Natural killer cell (primary cell): ENCODE measurements around the gene STK40. TPM values are rescaled to one million over a fixed set of nuclear protein-coding genes. Genes with fewer than 3 reads are reported as not detected.
A peak's percentile ranks its signal among the peaks of the same experiment; 100 is the strongest.

Experiments
- ATAC-seq, 3 donors: fragments of 150-1000 bp in 2 of 3; fragments of 200-7000 bp in 1 of 3; cut with Tn5 transposase; 1 replicate in 1 of 3; 2 replicates in 2 of 3; pipeline ENCODE4 v1.10.0; 2021; ENCODE audit warnings: mild to moderate bottlenecking in 2 of 3, moderate library complexity in 2 of 3
- DNase-seq, 2 donors: peaks; one replicate each; pipeline versions ENCODE4 v3.0.0 to v3.0.0-alpha.2; 2013 to 2021; ENCODE audit warnings: mixed read lengths in 1 of 2
- H3K27ac ChIP-seq: one replicate; pipeline ENCODE4 v1.5.1; 2013; ENCODE audit warnings: mild to moderate bottlenecking, low read length
- H3K27me3 ChIP-seq: one replicate; pipeline ENCODE4 v1.6.1; 2013; ENCODE audit warnings: low read length; ENCODE audit not compliant: control insufficient read depth, insufficient read depth
- H3K36me3 ChIP-seq: one replicate; pipeline ENCODE4 v1.6.1; 2013; ENCODE audit warnings: low read length; ENCODE audit not compliant: control insufficient read depth, insufficient read depth
- H3K4me1 ChIP-seq: one replicate; pipeline ENCODE4 v1.6.1; 2013; ENCODE audit warnings: low read length; ENCODE audit not compliant: control insufficient read depth, insufficient read depth
- H3K4me3 ChIP-seq: one replicate; pipeline ENCODE4 v1.5.1; 2013; ENCODE audit warnings: low read length
- H3K9me3 ChIP-seq: one replicate; pipeline ENCODE4 v1.6.1; 2013; ENCODE audit warnings: low read length; ENCODE audit not compliant: control insufficient read depth, insufficient read depth
- H3K27ac Mint-ChIP-seq, 2 donors: one replicate each; pipeline ENCODE4 v1.8.0; 2022; ENCODE audit warnings: mild to moderate bottlenecking in 2 of 2, mixed read lengths in 2 of 2, moderate library complexity in 1 of 2
- H3K27me3 Mint-ChIP-seq, 2 donors: one replicate each; pipeline ENCODE4 v1.8.0; 2022; ENCODE audit warnings: low read depth in 2 of 2, mixed read lengths in 2 of 2
- H3K36me3 Mint-ChIP-seq: one replicate; pipeline ENCODE4 v1.8.0; 2022; ENCODE audit warnings: mixed read lengths
- H3K4me1 Mint-ChIP-seq, 2 donors: one replicate each; pipeline ENCODE4 v1.8.0; 2022; ENCODE audit warnings: mixed read lengths in 2 of 2
- H3K4me3 Mint-ChIP-seq: one replicate; pipeline ENCODE4 v1.8.0; 2022; ENCODE audit warnings: mild to moderate bottlenecking, moderate library complexity, mixed read lengths
- H3K9me3 Mint-ChIP-seq, 2 donors: one replicate each; pipeline ENCODE4 v1.8.0; 2022; ENCODE audit warnings: mixed read lengths in 2 of 2
- WGBS: methylation state at CpG from one replicate; pipeline ENCODE4 v1.1.7; 2013; ENCODE audit warnings: missing lambda C conversion rate; ENCODE audit not compliant: insufficient coverage; 5-methylcytosine and 5-hydroxymethylcytosine counted together
- intact Hi-C: fragments of 100-400 bp; cut with micrococcal nuclease; formaldehyde crosslinking; loops from one replicate; pipeline ENCODE4 v1.14.2; 2022
- total RNA-seq, 4 donors: library from RNA; stranded (reverse); fragments of 120-200 nt in 1 of 4; gene quantifications; one replicate each; pipeline versions ENCODE4 v1.2.3 to v1.2.4, GENCODE V29; 2013 to 2022
- TF ChIP-seq, protein P1 (sequence below): fragments of 200-600 bp; IDR thresholded peaks from one replicate; pipeline ENCODE4 v1.8.0; 2022; ENCODE audit warnings: antibody characterized with exemption

Gene STK40
- total RNA-seq, 3 donors from 2014 or later (not counting 1 experiment from before 2014, with no cell fraction given): 55.9 to 65.3 (median 59.8) TPM

GRCh38 chr1:36382669-36383068 lies 3.1 kb downstream of the STK40 start:
- no peaks in the 10 kb centered on the region for H3K36me3 ChIP-seq
- no peak overlapping the region for H3K4me3 Mint-ChIP-seq
- H3K36me3 Mint-ChIP-seq: no peaks in the 10 kb centered on the region
- WGBS: 96% methylated on average over 3 of the region's 4 CpGs
- intact Hi-C loops: no loop called here
- no peaks in the 10 kb centered on the region for H3K27me3 Mint-ChIP-seq
- no peaks in the 10 kb centered on the region for H3K9me3 ChIP-seq
- H3K4me3 ChIP-seq: no peak overlapping the region
- no peaks in the 10 kb centered on the region for H3K27me3 ChIP-seq
- peak overlapping the region in 1 of 2 donors; percentile 99 for H3K27ac Mint-ChIP-seq
- no peaks in the 10 kb centered on the region for H3K9me3 Mint-ChIP-seq
- H3K27ac ChIP-seq: no peak overlapping the region
- peaks cover 52% of the 10 kb centered on the region for H3K4me1 ChIP-seq
- ATAC-seq (no peak), DNase-seq (no peak)
- H3K4me1 Mint-ChIP-seq: peaks cover 71 to 85% of the 10 kb centered on the region in 2 donors
- TF ChIP-seq, protein P1, sequence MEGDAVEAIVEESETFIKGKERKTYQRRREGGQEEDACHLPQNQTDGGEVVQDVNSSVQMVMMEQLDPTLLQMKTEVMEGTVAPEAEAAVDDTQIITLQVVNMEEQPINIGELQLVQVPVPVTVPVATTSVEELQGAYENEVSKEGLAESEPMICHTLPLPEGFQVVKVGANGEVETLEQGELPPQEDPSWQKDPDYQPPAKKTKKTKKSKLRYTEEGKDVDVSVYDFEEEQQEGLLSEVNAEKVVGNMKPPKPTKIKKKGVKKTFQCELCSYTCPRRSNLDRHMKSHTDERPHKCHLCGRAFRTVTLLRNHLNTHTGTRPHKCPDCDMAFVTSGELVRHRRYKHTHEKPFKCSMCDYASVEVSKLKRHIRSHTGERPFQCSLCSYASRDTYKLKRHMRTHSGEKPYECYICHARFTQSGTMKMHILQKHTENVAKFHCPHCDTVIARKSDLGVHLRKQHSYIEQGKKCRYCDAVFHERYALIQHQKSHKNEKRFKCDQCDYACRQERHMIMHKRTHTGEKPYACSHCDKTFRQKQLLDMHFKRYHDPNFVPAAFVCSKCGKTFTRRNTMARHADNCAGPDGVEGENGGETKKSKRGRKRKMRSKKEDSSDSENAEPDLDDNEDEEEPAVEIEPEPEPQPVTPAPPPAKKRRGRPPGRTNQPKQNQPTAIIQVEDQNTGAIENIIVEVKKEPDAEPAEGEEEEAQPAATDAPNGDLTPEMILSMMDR: no peak

GRCh38 chr1:36382231-36382630 lies 3.5 kb downstream of the STK40 start:
- peaks cover 73 to 84% of the 10 kb centered on the region in 2 donors for H3K4me1 Mint-ChIP-seq

DNA sequence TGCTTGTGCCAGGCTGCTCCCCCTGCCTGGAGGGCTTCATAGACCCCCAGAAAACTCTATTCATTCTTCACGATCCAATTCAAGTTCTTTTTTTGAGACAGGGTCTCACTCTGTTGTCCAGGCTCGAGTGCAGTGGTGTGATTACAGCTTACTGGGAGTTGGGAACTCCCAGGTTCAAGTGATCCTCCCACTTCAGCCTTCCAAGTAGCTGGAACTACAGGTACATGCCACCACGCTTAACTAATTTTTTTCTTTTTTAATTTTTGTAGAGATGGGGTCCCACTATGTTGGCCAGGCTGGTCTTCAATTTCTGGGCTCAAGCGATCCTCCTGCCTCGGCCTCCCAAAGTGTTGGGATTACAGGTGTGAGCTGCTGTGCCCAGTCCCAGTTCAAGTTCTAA lies 4.3 kb downstream of the STK40 start:
- no peak for ATAC-seq
- H3K27me3 Mint-ChIP-seq: no peaks in the 10 kb centered on the region

More at GRCh38 chr1:36382231-36382630, 3.5 kb downstream of the STK40 start:
- DNase-seq (no peak), ATAC-seq (no peak)
- TF ChIP-seq, protein P1: no peak
- H3K9me3 Mint-ChIP-seq: no peaks in the 10 kb centered on the region
- WGBS: 92% methylated on average over 9 of the region's 9 CpGs
- H3K4me1 ChIP-seq: peaks cover 53% of the 10 kb centered on the region
- no peak overlapping the region for H3K4me3 Mint-ChIP-seq
- intact Hi-C loops: no loop called here
- H3K36me3 ChIP-seq: no peaks in the 10 kb centered on the region
- H3K27me3 Mint-ChIP-seq: no peaks in the 10 kb centered on the region
- H3K36me3 Mint-ChIP-seq: no peaks in the 10 kb centered on the region
- H3K9me3 ChIP-seq: no peaks in the 10 kb centered on the region
- no peaks in the 10 kb centered on the region for H3K27me3 ChIP-seq
- peak overlapping the region; percentile 78 to 99 for H3K27ac Mint-ChIP-seq
- no peak overlapping the region for H3K4me3 ChIP-seq
- H3K27ac ChIP-seq: no peak overlapping the region

More for the DNA sequence above, 4.3 kb downstream of the STK40 start:
- Histone ChIP-seq H3K27me3 (no peaks in the 10 kb centered on the region), H3K4me3 (no peak overlapping the region), H3K36me3 (no peaks in the 10 kb centered on the region), H3K9me3 (no peaks in the 10 kb centered on the region), H3K4me1 (peaks cover 51% of the 10 kb centered on the region), H3K27ac (no peak overlapping the region)
- TF ChIP-seq, protein P1: no peak
- DNase-seq: no peak
- 99% methylated on average over 4 of the region's 5 CpGs for WGBS
- no peak overlapping the region for H3K4me3 Mint-ChIP-seq
- no peaks in the 10 kb centered on the region for H3K9me3 Mint-ChIP-seq
- H3K4me1 Mint-ChIP-seq: peaks cover 68 to 77% of the 10 kb centered on the region in 2 donors
- intact Hi-C loops: no loop called here
- H3K27ac Mint-ChIP-seq: peak overlapping the region; percentile 78 to 99
- no peaks in the 10 kb centered on the region for H3K36me3 Mint-ChIP-seq
